ENCODE results near the gene RASSF10.

RASSF10 gene

DNA sequence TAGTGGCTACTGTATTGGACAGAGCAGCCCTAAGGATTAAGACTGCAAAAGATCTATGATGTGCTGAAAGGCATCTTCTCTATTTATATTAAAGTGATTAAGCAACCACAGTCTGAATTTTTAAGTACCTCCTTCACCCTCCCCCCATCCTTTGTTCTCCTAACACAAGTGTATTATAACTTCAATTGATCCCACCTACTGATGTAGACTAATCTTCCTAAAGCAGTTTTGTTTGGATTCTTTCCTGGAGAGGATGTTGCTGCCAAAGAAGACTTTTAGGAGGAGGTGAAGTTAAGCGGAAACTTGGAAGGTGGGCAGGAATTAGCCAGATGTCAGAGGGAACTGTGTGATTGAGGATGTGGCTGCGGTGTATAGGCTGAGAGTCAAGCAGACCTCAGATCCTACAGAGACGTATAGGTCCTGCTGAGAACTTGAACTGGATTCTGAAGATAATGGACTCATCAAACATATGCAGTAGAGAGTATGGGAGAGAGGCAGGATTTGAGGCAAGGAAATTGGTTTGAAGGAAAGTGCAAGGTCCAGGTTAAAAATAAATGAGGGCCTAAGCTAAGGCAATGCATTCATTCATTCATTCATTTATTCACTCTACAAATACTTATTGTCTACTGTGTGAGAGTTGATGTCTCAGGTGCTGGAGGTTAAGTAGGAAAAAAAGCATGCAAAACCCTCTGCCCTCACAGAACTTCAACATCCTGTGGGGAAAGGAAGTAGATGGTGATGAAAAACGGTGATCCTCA, 5.2 kb upstream of the RASSF10 start:
- TF ChIP-seq ZNF274 (IDR thresholded peaks at IDR 0.05; ENCODE audit: low read depth, low read length): no peak
- H3K4me3 ChIP-seq (ENCODE audit: low read length): no peak overlapping the region

DNA sequence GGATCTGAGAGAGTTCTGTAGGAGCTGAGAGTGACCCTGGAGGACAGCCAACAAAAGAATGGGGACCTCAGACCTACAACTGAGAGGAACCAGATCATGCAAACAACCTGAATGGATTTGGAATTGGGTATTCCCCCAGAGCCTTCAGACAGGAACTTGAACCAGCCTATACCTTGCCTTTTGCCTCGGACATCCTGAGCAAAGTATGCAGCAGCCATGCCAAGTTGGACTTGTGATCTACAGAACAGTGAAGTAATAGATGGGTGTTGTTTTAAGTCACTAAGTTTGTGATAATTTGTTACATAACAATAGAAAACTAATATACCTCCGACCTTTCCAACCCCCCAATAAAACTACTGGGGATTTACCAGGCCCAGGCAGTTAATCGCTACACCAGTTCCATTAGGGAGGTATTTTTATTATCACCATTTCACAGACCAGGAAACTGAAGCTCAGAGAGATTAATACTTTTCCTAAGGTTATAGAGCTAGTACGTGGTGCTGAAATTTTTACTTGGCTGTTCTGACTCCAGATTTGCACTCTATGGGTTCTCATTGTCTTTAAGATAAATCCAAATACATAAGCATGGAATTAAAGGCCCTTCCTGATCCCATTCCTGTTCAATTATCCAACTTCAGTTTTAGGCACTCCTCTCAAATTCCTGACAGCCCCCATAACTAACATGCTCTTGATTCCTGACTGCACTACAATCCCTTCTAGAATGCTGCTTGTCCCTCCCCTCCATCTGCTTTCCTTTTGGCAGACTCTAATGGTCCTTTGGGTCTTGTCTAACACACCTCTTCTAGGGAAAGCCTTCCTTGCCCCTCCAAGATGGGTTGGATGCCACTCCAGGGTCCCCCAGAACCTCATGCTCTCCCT, 1.7 kb upstream of the RASSF10 start:
- no peak for TF ChIP-seq ZNF274 (IDR thresholded peaks at IDR 0.05; ENCODE audit: low read depth, low read length)
- H3K4me3 ChIP-seq (ENCODE audit: low read length): no peak overlapping the region

- no peak overlapping the region for H3K4me3 ChIP-seq (ENCODE audit: low read length)
- no peak for TF ChIP-seq ZNF274 (IDR thresholded peaks at IDR 0.05; ENCODE audit: low read depth, low read length)
These were observed 1.1 kb upstream of the RASSF10 start for GRCh38 chr11:13008061-13008435.

GRCh38 chr11:13009476-13009920, 382 bp downstream of the RASSF10 start:
- no peak overlapping the region; the same call in 1 of the 2 replicates for H3K4me3 ChIP-seq (ENCODE audit: low read length)
- TF ChIP-seq ZNF274 (IDR thresholded peaks at IDR 0.05; ENCODE audit: low read depth, low read length): no peak

GRCh38 chr11:13009921-13010748, 1.0 kb downstream of the RASSF10 start:
- no peak overlapping the region for H3K4me3 ChIP-seq (ENCODE audit: low read length)
- TF ChIP-seq ZNF274 (IDR thresholded peaks at IDR 0.05; ENCODE audit: low read depth, low read length): no peak

- no peak for TF ChIP-seq ZNF274 (IDR thresholded peaks at IDR 0.05; ENCODE audit: low read depth, low read length)
- H3K4me3 ChIP-seq (ENCODE audit: low read length): no peak overlapping the region
These were observed 1.8 kb downstream of the RASSF10 start for GRCh38 chr11:13010749-13011465.

DNA sequence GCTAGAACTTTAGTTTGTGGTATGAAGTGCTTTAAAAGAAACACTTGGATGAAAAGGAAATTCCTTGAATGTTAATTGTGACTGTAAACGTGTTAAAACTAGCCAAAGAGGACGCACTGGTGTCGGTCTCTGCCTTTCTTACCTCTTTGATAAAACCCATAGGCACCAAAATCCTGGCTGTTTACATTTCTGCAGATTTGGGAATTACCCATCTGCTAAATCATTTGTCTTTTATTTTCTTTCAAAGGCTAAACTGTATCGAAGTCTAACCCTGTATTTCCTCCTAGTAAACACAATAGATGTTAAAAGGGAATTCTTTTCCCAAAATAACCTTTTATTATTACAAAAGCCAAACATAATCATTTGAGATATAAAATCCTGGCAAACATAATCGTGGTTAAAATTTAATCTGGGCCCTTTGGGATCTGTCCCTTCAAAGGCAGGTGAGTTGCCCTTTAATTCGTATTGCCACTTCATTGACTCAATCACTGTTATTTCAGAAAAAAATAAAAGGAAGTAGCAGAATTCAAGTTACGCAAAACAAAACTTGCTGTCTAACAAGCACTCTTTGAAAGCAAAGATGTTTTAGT, 2.4 kb downstream of the RASSF10 start:
- no peak overlapping the region for H3K4me3 ChIP-seq (ENCODE audit: low read length)
- TF ChIP-seq ZNF274 (IDR thresholded peaks at IDR 0.05; ENCODE audit: low read depth, low read length): no peak

GRCh38 chr11:13012056-13012661, 3.0 kb downstream of the RASSF10 start:
- H3K4me3 ChIP-seq (ENCODE audit: low read length): no peak overlapping the region
- TF ChIP-seq ZNF274 (IDR thresholded peaks at IDR 0.05; ENCODE audit: low read depth, low read length): no peak

DNA sequence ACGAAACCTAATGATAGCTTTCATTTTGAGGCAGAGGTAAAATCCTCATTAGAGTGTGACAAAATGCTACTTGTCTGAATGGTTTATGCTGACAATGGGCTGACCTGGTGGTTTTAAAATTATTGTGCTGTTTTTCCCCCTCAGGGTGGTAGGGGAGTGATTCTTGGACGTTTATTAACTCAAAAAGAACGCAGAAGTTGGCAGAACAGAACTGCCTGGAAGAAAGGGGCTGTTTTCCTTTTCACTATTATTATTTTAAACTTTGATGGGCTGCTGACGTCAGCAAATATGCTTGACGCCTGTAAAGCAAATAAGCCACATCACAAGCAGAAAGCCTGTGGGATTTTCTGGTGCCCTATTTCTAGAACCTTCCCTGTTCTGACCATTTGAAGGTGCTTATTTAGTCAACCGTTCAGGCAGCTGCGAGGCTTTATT, 4.0 kb downstream of the RASSF10 start:
- no peak for TF ChIP-seq ZNF274 (IDR thresholded peaks at IDR 0.05; ENCODE audit: low read depth, low read length)
- no peak overlapping the region for H3K4me3 ChIP-seq (ENCODE audit: low read length)

DNA sequence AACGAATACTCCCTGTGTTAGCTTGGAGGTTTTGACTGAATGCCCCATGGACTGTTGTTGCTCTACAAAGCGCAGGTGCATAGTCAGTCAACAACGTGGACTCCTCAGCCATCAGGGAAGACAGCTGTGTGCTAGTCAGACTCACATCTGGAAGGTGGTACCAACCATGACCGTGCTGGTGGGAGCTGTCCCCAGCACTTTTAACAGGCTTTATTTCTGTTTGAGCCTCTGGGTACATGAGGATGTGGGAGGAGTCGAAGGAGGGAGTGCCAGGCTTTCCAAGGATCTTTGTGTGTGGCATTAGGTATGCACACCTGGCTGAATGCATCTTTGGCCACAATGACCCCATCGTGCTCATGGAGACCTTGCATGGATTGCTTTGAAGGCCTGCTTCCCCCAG, 6.6 kb downstream of the RASSF10 start:
- TF ChIP-seq ZNF274 (IDR thresholded peaks at IDR 0.05; ENCODE audit: low read depth, low read length): no peak
- no peak overlapping the region for H3K4me3 ChIP-seq (ENCODE audit: low read length)

- no peak for TF ChIP-seq ZNF274 (IDR thresholded peaks at IDR 0.05; ENCODE audit: low read depth, low read length)
- no peak overlapping the region for H3K4me3 ChIP-seq (ENCODE audit: low read length)
These were observed 7.3 kb downstream of the RASSF10 start for GRCh38 chr11:13016415-13016814.

- TF ChIP-seq ZNF274 (IDR thresholded peaks at IDR 0.05; ENCODE audit: low read depth, low read length): no peak
- H3K4me3 ChIP-seq (ENCODE audit: low read length): no peak overlapping the region
These were observed 10.2 kb downstream of the RASSF10 start for GRCh38 chr11:13019313-13019712.

DNA sequence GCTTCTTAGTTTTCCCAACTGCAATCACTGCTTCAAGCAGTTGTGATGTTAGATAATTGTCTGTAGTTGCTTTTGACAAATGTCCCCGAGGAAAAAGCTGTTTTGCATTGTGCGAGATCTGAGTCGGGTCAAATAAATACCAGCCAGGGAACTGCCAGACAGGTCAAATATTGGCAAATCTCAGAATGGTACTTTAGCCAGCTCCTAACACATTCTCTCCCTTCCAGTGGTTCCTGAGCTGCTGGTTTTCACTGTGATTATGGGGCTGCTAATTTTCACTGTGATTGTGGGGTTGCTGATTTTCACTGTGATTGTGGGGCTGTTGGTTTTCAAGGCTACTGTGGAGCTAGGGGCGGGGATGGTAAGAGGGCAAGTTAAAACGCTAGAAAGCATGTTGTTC, 14.3 kb downstream of the RASSF10 start:
- no peak for TF ChIP-seq ZNF274 (IDR thresholded peaks at IDR 0.05; ENCODE audit: low read depth, low read length)
- no peak overlapping the region for H3K4me3 ChIP-seq (ENCODE audit: low read length)
